ENCODE measurements around the gene HEPACAM2.

Gene HEPACAM2

DNA sequence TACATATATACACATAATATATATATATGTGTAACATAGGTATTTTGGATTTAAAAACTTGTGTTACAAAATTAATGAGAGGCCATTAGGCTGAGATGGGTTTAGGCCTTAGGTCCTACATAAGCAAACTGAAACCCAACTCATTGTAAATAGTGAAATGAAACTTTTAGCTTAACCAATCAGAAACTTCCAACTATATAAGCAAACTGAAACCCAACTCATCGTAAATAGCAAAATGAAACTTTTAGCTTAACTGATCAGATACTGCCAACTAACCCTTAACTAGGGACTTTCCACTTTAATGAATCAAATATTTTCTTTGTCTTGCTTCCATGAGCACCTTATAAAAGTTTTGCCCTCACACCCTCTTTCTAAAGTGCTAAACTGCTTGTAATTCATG, 60.8 kb downstream of the HEPACAM2 start:
- TF ChIP-seq, protein P1, sequence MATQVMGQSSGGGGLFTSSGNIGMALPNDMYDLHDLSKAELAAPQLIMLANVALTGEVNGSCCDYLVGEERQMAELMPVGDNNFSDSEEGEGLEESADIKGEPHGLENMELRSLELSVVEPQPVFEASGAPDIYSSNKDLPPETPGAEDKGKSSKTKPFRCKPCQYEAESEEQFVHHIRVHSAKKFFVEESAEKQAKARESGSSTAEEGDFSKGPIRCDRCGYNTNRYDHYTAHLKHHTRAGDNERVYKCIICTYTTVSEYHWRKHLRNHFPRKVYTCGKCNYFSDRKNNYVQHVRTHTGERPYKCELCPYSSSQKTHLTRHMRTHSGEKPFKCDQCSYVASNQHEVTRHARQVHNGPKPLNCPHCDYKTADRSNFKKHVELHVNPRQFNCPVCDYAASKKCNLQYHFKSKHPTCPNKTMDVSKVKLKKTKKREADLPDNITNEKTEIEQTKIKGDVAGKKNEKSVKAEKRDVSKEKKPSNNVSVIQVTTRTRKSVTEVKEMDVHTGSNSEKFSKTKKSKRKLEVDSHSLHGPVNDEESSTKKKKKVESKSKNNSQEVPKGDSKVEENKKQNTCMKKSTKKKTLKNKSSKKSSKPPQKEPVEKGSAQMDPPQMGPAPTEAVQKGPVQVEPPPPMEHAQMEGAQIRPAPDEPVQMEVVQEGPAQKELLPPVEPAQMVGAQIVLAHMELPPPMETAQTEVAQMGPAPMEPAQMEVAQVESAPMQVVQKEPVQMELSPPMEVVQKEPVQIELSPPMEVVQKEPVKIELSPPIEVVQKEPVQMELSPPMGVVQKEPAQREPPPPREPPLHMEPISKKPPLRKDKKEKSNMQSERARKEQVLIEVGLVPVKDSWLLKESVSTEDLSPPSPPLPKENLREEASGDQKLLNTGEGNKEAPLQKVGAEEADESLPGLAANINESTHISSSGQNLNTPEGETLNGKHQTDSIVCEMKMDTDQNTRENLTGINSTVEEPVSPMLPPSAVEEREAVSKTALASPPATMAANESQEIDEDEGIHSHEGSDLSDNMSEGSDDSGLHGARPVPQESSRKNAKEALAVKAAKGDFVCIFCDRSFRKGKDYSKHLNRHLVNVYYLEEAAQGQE (IDR thresholded peaks at IDR 0.05; ENCODE audit: insufficient replicate concordance, low read depth), result no peak
- TF ChIP-seq SPI1 (IDR thresholded peaks at IDR 0.05; ENCODE audit: borderline replicate concordance, low read depth) (no peak), GABPA (IDR thresholded peaks at IDR 0.05; ENCODE audit: low read depth) (no peak), POLR2AphosphoS5 (IDR thresholded peaks at IDR 0.05; ENCODE audit: low read depth) (no peak)
- TF ChIP-seq, protein P2, sequence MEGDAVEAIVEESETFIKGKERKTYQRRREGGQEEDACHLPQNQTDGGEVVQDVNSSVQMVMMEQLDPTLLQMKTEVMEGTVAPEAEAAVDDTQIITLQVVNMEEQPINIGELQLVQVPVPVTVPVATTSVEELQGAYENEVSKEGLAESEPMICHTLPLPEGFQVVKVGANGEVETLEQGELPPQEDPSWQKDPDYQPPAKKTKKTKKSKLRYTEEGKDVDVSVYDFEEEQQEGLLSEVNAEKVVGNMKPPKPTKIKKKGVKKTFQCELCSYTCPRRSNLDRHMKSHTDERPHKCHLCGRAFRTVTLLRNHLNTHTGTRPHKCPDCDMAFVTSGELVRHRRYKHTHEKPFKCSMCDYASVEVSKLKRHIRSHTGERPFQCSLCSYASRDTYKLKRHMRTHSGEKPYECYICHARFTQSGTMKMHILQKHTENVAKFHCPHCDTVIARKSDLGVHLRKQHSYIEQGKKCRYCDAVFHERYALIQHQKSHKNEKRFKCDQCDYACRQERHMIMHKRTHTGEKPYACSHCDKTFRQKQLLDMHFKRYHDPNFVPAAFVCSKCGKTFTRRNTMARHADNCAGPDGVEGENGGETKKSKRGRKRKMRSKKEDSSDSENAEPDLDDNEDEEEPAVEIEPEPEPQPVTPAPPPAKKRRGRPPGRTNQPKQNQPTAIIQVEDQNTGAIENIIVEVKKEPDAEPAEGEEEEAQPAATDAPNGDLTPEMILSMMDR (IDR thresholded peaks at IDR 0.05; ENCODE audit: insufficient read depth, low read length), result no peak
- Histone ChIP-seq H3K4me3 (replicated peaks; ENCODE audit: insufficient read depth, low read length) (no peak overlapping the region), H3K27ac (replicated peaks) (no peak overlapping the region), H3K27me3 (ENCODE audit: insufficient read depth, poor library complexity, severe bottlenecking) (no peaks in the 10 kb centered on the region)
- no peak for DNase-seq (ENCODE audit: low read depth in 1 of 2, low spot score in 1 of 2)

DNA sequence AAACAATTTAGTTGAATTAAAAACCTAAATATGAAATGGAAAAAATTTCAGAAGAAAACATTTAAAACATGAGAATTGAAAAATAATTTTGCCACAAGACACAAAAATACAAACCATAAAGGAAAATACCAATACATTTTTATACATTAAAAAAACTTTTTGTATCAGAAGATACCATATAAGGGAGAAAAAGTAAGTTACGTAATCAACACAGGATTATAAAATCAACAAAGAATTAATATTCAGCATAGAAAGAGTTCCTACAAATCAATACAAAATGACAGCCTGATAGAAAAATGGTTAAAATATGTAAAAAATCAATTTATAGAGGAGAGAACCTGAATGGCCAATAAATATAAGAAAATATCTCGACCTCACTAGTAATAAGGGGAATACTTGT, 61.5 kb downstream of the HEPACAM2 start:
- no peak for DNase-seq (ENCODE audit: low read depth in 1 of 2, low spot score in 1 of 2)
- TF ChIP-seq SPI1 (IDR thresholded peaks at IDR 0.05; ENCODE audit: borderline replicate concordance, low read depth) (no peak), POLR2AphosphoS5 (IDR thresholded peaks at IDR 0.05; ENCODE audit: low read depth) (no peak), GABPA (IDR thresholded peaks at IDR 0.05; ENCODE audit: low read depth) (no peak)
- TF ChIP-seq, protein P1 (IDR thresholded peaks at IDR 0.05; ENCODE audit: insufficient replicate concordance, low read depth), result no peak
- TF ChIP-seq, protein P2 (IDR thresholded peaks at IDR 0.05; ENCODE audit: insufficient read depth, low read length), result no peak
- H3K27me3 ChIP-seq (ENCODE audit: insufficient read depth, poor library complexity, severe bottlenecking), result no peaks in the 10 kb centered on the region
- H3K27ac ChIP-seq (replicated peaks), result no peak overlapping the region
- H3K4me3 ChIP-seq (replicated peaks; ENCODE audit: insufficient read depth, low read length), result no peak overlapping the region

DNA sequence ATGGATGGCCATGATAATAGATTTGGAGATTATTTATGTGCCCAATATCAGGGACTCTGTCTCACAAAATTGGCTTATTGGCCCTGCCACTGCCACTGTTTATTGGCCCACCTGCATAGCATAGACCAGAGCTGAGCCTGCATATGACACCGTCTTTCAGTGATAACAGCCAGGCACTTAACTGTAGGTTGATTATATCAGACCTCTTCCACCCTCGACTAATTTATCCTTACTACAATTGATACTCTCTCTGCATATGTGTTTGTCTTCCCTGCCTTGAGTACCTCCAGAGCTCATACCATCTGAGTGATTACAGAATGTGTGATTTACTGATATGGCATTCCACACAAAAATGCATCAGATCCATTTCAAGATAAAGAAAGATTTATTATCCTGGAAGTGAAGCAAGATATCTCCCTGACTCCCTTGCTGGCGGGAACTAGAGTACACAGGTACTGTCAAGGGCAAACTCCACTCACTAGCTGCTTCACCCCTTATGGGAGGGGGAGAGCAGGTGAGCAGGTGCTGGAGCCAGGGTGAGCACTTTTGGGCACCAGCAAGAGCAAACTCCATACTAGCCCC, 65.0 kb downstream of the HEPACAM2 start:
- DNase-seq (ENCODE audit: low read depth in 1 of 2, low spot score in 1 of 2), result no peak
- H3K4me3 ChIP-seq (replicated peaks; ENCODE audit: insufficient read depth, low read length), result no peak overlapping the region
- TF ChIP-seq, protein P1 (IDR thresholded peaks at IDR 0.05; ENCODE audit: insufficient replicate concordance, low read depth), result no peak
- H3K27me3 ChIP-seq (ENCODE audit: insufficient read depth, poor library complexity, severe bottlenecking), result no peaks in the 10 kb centered on the region
- H3K27ac ChIP-seq (replicated peaks), result no peak overlapping the region

All from HL-60 (cell line).